GM03348 (cell line): ENCODE data around the gene SARNP.
"Not testable (repeated sequence)": the region's sequence is repeated elsewhere in the genome, so short reads cannot be mapped to it uniquely, and the experiment has no call there.

ENCODE experiments used
- DNase-seq: peaks from one replicate; pipeline ENCODE4 v3.0.0; 2012; ENCODE audit warnings: low spot score

The SARNP gene

GRCh38 chr12:55817345-55818139, at the start of gene SARNP, which contains the start of gene ORMDL2:
SARNP (minus strand) TSS chr12:55817724; CDS start chr12:55817701, 23 bp downstream.
ORMDL2 (plus strand) TSS chr12:55818041; CDS start chr12:55819000, 959 bp downstream.
- DNase-seq, result peak; percentile 98

GRCh38 chr12:55866454-55867004, 49.0 kb upstream of the SARNP start:
- not testable (repeated sequence) for DNase-seq

- no peak for DNase-seq
Measured at GRCh38 chr12:55865327-55865726, 47.8 kb upstream of the SARNP start.

- not testable (repeated sequence) for DNase-seq
Measured at GRCh38 chr12:55862931-55863330, 45.4 kb upstream of the SARNP start.

- DNase-seq, result no peak
Measured at GRCh38 chr12:55862286-55862685, 44.8 kb upstream of the SARNP start.

- no peak for DNase-seq
Measured at GRCh38 chr12:55861871-55862270, 44.3 kb upstream of the SARNP start.

- DNase-seq, result no peak
Measured at GRCh38 chr12:55861396-55861795, 43.9 kb upstream of the SARNP start.

GRCh38 chr12:55852740-55853139, 35.2 kb upstream of the SARNP start:
- DNase-seq, result no peak

GRCh38 chr12:55850893-55851292, 33.4 kb upstream of the SARNP start:
- DNase-seq, result no peak

GRCh38 chr12:55850401-55850800, 32.9 kb upstream of the SARNP start:
- no peak for DNase-seq

GRCh38 chr12:55849616-55850343, 32.3 kb upstream of the SARNP start:
- DNase-seq, result no peak

- peak; percentile 94 for DNase-seq
Measured at GRCh38 chr12:55847603-55848291, 30.2 kb upstream of the SARNP start.

GRCh38 chr12:55847033-55847432, 29.5 kb upstream of the SARNP start:
- peak; percentile 60 for DNase-seq

GRCh38 chr12:55845785-55846496, 28.4 kb upstream of the SARNP start:
- DNase-seq, result peak; percentile 43

- no peak for DNase-seq
Measured at GRCh38 chr12:55845361-55845760, 27.8 kb upstream of the SARNP start.

GRCh38 chr12:55844961-55845360, 27.4 kb upstream of the SARNP start:
- DNase-seq, result no peak

- DNase-seq, result no peak
Measured at GRCh38 chr12:55843431-55843830, 25.9 kb upstream of the SARNP start.

- peak; percentile 78 for DNase-seq
Measured at GRCh38 chr12:55842681-55843429, 25.3 kb upstream of the SARNP start, which contains the start of gene MMP19. MMP19 (minus strand) TSS chr12:55842936; CDS start chr12:55842830, 106 bp downstream.

- DNase-seq, result no peak
Measured at GRCh38 chr12:55840581-55841351, 23.2 kb upstream of the SARNP start.
